ENCODE results near the gene SLC17A2. TPM values are rescaled to one million over a fixed set of nuclear protein-coding genes. Genes with fewer than 3 reads are reported as not detected.
"Not testable (repeated sequence)": the region's sequence is repeated elsewhere in the genome, so short reads cannot be mapped to it uniquely, and the experiment has no call there.

Gene SLC17A2
- total RNA-seq, 2 donors from 2014 or later = 0.25 to 0.50 TPM

DNA sequence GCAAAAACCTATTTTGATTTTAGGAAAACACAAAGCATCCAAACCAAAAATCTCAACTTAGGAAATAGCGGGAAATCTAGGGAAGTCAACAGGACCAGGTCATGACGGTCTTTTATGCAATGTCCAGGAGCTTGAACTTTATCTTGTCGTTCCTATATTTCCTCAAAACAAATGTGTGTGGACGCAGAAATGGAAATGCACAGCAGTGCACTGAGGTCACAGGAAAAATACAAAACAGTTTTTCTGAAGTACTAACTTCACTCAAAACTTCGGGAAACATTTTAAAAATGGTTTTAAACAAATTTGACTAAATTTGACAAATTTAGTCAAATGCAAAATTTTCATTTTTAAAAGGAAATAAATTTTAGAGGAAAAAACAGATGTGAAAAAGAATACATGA, 5.5 kb upstream of the SLC17A2 start:
- DNase-seq (ENCODE audit: low spot score in 2 of 2) (no peak), ATAC-seq (no peak)
- peaks cover 0 to 4% of the 10 kb centered on the region in 2 donors for H3K9me3 Mint-ChIP-seq
- H3K27ac Mint-ChIP-seq = no peak overlapping the region
- peaks cover 0 to 12% of the 10 kb centered on the region in 2 donors for H3K36me3 Mint-ChIP-seq

DNA sequence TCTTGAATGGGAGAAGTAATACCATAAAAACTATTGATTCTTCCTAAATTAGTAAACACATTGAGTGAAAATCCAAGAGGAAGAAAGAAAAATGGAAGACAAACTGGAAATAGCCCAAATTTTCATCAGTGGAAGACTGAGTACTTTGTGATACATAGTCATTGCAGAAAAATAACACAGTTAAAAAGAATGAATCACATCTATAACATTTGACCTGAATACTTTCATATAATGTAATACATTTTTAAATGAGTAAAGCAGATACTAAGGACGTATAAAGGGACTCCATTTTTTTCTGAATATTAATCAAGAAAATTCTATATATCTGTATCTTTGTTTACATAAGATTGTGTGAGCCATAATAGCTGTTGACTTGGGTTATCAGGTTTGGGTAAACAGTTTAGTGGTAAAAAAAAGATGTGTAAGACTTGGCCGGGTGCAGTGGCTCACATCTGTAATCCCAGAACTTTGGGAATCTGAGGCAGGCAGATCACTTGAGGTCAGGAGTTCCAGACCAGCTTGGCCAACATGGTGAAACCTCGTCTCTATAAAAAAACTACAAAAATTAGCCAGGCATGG, 4.3 kb upstream of the SLC17A2 start:
- Mint-ChIP-seq H3K36me3 (peaks cover 0 to 12% of the 10 kb centered on the region in 2 donors), H3K27ac (peak overlapping the region in 1 of 2 donors; percentile 1), H3K9me3 (peaks cover 0 to 4% of the 10 kb centered on the region in 2 donors)
- ATAC-seq = peak; percentile 52 to 67
- DNase-seq (ENCODE audit: low spot score in 2 of 2) = no peak

DNA sequence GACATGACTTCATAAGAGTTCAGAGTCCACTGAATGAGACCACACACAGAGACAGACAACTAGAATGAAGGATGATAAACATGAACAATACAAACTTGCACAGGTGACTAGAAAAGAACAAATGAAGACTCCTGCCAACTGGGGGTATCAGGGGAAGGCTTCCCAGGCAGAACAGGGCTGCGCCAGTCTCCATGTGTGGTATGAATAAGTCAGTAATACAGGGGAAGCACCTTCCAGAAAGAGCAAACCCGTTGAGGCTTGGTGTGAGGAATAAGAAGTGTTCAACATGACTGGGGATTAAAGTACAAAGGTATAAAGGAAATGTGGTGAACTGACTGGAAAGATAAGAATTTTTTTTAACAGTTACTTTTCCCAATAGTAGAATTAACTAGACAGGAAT, 3.7 kb upstream of the SLC17A2 start:
- DNase-seq (ENCODE audit: low spot score in 2 of 2) = no peak
- H3K36me3 Mint-ChIP-seq = peaks cover 0 to 12% of the 10 kb centered on the region in 2 donors
- H3K9me3 Mint-ChIP-seq = peaks cover 0 to 4% of the 10 kb centered on the region in 2 donors
- peak; percentile 95 to 99 for ATAC-seq
- H3K27ac Mint-ChIP-seq = peak overlapping the region in 1 of 2 donors; percentile 1

DNA sequence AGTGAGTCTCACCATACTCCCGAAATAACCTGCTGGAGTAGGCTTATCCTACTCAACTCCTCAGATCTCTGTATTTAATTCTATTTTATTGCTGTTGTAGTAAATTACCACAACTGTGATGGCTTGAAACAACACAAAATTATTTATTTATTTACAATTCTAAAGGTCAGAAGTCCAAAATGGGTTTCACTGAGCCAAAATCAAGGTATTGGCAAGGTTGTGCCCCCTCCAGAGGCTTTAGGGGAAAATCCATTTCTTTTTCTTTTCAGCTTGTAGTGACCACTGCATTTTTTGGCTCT, 869 bp upstream of the SLC17A2 start:
- Mint-ChIP-seq H3K9me3 (no peaks in the 10 kb centered on the region), H3K27ac (no peak overlapping the region), H3K36me3 (peaks cover 0 to 14% of the 10 kb centered on the region in 2 donors)
- ATAC-seq = no peak
- no peak for DNase-seq (ENCODE audit: low spot score in 2 of 2)

DNA sequence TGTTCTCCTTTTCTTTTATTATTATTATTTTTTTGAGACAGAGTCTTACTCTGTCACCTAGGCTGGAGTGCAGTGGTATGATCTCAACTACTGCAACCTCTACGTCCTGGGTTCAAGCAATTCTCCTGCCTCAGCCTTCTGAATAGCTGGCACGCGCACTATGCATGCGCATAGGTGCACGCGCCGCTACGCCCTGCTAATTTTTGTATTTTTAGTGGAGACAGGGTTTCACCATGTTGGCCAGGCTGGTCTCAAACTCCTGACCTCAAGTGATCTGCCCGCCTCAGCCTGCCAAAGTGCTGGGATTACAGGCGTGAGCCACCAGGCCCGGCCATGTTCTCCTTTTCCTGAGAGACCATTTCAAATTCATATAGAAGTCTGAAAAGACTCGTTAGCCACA, 706 bp downstream of the SLC17A2 start:
- not testable (repeated sequence) for H3K9me3 Mint-ChIP-seq; ATAC-seq; DNase-seq (ENCODE audit: low spot score in 2 of 2); H3K36me3 Mint-ChIP-seq; H3K27ac Mint-ChIP-seq

DNA sequence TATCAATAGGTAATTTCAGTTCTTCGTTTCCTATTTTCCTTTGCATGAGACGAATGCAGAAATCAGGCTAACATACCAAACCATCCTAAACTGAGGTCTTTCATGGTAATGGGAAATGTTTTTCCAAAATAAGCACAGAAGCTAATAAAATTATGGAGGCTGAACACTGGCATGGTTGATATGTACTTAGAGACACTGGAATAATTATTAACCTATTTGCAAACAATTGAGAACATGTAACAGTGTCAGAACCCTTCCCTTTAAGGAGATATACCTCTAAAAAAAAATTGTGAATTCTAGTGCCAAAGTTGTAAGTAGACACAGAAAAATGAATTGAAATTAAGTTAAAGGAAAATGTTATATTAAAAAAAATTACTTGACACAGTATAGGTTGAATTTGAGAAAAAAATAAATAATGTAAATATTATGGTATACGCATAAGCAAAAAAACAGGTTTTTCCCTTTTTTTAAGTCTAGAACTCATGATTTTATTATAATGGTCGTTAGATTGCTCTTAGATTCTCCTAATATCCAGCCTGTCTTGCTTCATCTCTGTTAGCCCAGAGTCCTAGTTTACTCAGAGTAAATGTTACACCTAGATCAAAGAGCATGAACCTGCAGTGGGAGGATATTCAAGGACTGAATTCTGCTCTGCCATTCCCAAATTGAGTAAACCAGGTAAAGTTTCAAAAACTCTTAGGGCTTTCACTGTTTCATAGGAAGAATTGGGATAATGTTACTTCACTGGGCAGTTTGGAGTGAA, 1.7 kb downstream of the SLC17A2 start:
- DNase-seq (ENCODE audit: low spot score in 2 of 2) = no peak
- ATAC-seq = no peak
- H3K9me3 Mint-ChIP-seq = no peaks in the 10 kb centered on the region
- H3K27ac Mint-ChIP-seq = no peak overlapping the region
- H3K36me3 Mint-ChIP-seq = peaks cover 0 to 5% of the 10 kb centered on the region in 2 donors

DNA sequence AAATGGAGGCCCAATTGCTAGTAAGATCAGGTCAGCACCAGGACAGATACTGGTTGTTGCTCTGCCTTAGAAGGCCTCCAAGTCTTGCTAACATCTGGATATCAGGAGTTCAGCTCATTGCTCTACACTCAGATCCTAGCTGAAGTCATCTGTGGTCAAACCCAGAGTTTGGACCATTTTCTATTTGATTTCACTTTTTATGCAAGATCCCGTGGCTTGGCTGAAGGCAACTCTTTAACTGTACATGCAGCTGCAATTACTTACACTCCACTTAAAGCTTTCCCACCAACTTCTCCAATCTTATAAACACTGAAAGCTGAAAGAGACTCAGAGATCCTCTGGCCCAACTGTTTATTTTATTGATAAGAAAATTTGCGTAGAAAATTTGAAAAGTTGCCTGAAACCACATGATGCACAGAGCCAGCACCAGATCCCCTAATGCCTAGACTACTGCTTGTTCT, 2.7 kb downstream of the SLC17A2 start:
- no peaks in the 10 kb centered on the region for H3K9me3 Mint-ChIP-seq
- no peak overlapping the region for H3K27ac Mint-ChIP-seq
- H3K36me3 Mint-ChIP-seq = peaks cover 0 to 5% of the 10 kb centered on the region in 2 donors
- ATAC-seq (peak in 1 of 2 donors; percentile 43), DNase-seq (ENCODE audit: low spot score in 2 of 2) (no peak)

DNA sequence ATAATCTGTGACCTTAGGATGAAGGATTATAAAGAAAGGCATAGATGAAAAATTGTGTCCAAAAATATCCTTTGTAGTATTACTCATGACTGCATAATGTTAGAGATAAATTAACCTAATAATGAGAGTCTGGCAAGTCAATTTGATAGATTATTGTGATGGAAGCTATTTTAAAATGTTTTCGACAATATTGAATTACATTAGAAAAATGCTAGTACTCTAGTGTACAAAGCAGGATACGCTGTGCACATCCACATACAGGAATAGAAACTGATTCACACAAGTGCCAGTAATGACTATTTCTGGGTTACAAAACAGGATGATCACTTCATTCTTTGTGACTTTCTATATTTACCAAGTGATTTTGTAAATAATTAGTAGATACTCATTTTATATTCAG, 3.3 kb downstream of the SLC17A2 start:
- Mint-ChIP-seq H3K9me3 (peaks cover 0 to 3% of the 10 kb centered on the region in 2 donors), H3K36me3 (peaks cover 0 to 10% of the 10 kb centered on the region in 2 donors), H3K27ac (no peak overlapping the region)
- ATAC-seq = peak in 1 of 2 donors; percentile 80
- no peak for DNase-seq (ENCODE audit: low spot score in 2 of 2)

DNA sequence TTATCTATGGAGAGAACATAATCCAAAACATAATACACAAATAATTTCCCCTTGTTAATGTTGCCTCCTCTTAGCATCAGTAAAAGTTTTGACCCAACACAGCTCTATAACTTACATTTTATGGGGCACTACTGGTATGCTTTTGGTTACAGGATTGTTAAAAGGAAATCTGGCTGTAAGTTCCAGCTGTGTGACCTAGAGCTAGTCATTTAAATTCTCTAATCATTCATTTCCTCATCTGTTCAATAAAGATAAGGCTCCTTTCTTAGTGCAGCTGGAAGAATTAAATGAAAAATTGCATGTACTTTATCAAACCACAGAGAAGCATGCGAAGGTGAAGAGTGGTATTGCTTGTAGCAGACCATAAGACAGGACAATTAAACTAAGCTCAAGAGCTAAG, 4.6 kb downstream of the SLC17A2 start:
- Mint-ChIP-seq H3K27ac (no peak overlapping the region), H3K36me3 (peaks cover 0 to 16% of the 10 kb centered on the region in 2 donors), H3K9me3 (peaks cover 0 to 7% of the 10 kb centered on the region in 2 donors)
- ATAC-seq = no peak
- DNase-seq (ENCODE audit: low spot score in 2 of 2) = no peak

DNA sequence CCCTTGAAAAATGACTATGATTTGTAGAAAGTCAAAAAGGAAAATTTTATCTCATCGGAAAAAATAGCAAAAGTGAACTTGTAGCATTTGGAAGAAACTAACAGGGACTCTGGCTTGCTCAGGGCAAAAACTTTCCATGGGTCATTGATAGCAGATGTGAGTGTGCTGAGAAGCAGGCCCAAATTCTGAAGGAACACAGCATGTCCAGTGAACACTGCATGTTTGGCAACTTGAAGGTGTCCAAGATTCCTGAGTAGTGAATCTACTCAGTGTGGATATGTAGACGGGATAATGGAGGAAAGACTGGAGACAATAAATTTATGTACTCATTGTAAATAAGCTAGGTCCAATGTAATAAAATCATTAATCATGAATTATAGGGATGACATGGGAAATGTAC, 8.2 kb downstream of the SLC17A2 start:
- Mint-ChIP-seq H3K9me3 (peaks cover 7 to 18% of the 10 kb centered on the region in 2 donors), H3K27ac (no peak overlapping the region), H3K36me3 (peaks cover 0 to 34% of the 10 kb centered on the region in 2 donors)
- ATAC-seq (no peak), DNase-seq (ENCODE audit: low spot score in 2 of 2) (no peak)

DNA sequence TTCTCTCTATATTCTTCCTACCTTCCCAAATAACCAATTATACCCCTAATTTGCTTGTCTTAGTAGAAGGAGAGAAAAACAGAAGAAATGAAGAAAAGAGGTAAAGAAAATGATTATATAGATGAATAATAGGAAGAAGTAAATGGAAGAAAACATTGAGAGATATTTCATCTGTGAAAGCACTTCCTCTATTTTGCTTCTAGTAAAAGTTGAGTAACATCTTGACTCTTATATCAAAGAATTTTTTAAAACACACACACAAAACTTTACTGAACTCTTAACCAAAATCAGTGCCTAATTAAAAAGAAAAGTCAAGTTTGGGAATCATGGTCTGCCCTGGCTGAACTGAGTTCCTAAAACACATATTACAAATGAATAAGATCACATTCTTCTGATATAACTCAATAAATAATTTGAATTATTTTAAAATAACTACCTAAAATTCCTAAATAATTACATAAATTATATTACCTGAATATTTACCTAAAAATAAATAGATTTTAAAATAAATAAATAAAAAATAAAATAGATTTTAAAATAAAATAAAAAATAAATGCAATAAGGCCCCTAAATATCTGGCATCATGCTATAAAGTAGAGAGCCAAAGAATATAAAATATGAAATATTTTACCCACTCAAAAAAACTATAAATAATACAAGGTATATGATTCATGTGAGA, 8.8 kb downstream of the SLC17A2 start:
- ATAC-seq (no peak), DNase-seq (ENCODE audit: low spot score in 2 of 2) (no peak)
- Mint-ChIP-seq H3K9me3 (peaks cover 7 to 18% of the 10 kb centered on the region in 2 donors), H3K27ac (no peak overlapping the region), H3K36me3 (peaks cover 0 to 35% of the 10 kb centered on the region in 2 donors)

DNA sequence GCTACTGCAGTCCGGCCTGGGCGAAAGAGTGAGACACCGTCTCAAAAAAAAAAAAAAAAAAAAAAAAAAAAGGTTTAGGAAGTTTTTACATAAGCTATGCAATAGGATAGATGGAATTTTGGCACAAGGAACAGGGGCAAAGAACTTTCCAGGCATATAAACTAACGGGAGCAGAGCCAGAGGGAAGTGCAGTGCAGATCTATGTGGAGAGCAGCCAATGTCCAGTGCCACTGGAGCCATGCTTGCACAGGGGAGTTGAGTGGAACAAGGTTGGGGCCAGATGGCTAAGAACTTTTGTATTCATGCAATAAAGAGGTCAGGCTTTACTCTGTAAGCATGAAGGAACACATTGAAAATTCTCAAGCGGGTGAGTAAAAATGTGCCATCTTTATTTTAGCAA, 10.8 kb downstream of the SLC17A2 start:
- Mint-ChIP-seq H3K36me3 (peaks cover 0 to 49% of the 10 kb centered on the region in 2 donors), H3K27ac (no peak overlapping the region), H3K9me3 (peaks cover 7 to 23% of the 10 kb centered on the region in 2 donors)
- ATAC-seq = no peak
- DNase-seq (ENCODE audit: low spot score in 2 of 2) = no peak

DNA sequence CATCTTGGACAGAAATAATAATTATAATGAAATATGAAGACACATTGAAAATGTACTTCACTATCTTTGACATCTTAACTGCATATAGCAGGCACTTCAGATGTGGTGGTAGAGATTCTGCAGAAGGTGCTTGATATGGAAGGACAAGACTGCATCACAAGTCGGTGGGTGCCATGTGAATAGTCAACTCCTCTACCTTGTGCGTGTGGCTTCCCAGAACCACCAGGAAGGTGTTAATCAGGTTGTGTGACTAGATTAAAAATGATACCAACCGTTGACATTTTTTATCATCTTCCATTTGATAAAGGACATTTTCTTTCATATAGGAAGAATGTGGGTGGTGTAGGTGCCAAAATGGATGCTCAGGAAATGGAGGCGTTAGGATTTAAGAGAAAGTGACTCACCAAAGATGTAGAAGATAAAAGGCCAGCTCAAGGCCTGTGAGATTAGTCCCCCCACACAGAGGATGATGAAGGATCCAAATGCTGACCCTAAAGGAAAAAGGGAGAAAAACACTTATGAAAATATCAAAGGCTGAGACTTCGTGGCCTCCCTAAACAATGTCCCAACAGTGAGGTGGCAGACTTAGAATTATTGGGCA, 12.3 kb downstream of the SLC17A2 start:
- H3K9me3 Mint-ChIP-seq = peaks cover 10 to 28% of the 10 kb centered on the region in 2 donors
- peaks cover 4 to 64% of the 10 kb centered on the region in 2 donors for H3K36me3 Mint-ChIP-seq
- peak; percentile 76 to 84 for ATAC-seq
- DNase-seq (ENCODE audit: low spot score in 2 of 2) = no peak
- H3K27ac Mint-ChIP-seq = peak overlapping the region; percentile 5 to 46

DNA sequence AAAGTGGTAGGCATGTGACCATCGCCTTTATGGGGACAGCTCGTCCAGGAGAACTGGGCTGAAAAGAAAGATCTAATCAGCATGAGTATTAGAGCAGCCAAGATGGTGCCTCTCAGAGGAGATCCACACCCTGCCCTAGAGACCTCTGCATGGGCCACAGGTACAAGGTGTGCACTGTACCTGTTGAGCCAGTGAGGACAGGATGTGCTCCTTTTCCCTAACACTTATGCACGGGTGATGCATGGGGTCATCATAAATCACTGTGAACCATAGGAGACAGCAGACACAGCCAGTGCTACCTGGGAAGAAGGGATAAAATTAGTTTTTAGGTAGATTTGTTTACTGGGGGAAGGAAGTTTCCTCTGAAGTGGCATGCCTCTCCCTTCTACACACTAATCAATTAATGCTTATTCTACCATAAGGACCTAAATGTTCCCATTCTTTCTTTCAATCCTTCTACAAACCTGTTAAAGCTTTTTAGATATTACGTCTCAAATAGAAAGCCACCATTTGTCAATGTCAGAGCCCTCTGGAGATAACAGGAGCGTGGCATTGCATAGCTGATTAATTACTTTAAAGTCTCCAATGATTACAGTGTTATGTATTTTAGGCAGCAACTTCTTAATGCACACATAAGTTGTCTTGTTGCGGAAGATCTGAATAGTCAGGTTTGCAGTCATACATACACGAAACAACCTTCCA, 13.6 kb downstream of the SLC17A2 start:
- Mint-ChIP-seq H3K9me3 (peaks cover 10 to 31% of the 10 kb centered on the region in 2 donors), H3K27ac (peak overlapping the region in 1 of 2 donors; percentile 20), H3K36me3 (peaks cover 4 to 71% of the 10 kb centered on the region in 2 donors)
- DNase-seq (ENCODE audit: low spot score in 2 of 2) (no peak), ATAC-seq (no peak)

DNA sequence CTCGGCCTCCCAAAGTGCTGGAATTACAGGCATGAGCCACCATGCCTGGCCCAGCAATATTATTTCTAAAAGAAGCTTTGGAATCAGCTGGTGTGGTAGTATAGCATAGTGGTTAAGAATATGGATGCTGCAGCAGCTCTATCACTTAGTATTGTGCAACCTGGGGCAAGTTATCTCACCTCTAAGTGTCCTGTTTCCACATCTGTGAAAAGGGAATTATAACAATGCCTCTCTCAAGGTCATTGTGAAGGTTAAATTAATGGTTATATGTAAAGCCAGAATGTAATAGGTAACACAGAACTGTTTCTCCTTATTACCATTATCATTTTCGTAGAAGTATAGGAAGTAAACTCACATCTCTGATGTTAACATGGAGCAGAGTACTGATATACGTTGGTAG, 14.2 kb downstream of the SLC17A2 start:
- H3K36me3 Mint-ChIP-seq = peaks cover 4 to 75% of the 10 kb centered on the region in 2 donors

DNA sequence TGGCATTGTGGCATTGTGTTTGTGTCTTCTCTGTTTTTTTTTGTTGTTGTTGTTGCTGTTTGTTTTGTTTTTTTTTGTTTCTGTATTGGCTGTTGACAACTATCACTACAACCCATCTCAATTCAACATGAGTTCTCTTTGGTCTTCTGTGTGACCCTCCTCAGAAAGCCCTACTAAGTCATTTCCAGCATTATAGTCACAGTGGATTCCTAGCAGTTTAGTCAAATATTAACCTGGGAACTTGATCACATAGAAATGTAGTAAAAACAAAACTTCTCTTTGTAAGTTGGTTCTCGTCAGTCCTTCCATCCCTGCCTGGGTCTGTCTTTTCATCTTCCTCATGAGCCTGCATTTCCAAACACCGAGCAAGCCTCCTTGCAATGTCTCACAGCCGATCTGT, 16.8 kb downstream of the SLC17A2 start:
- DNase-seq (ENCODE audit: low spot score in 2 of 2) (peak in 1 of 2 donors; percentile 33), ATAC-seq (peak; percentile 59 to 83)
- Mint-ChIP-seq H3K9me3 (peaks cover 10 to 31% of the 10 kb centered on the region in 2 donors), H3K27ac (peak overlapping the region; percentile 77 to 81), H3K36me3 (peaks cover 4 to 78% of the 10 kb centered on the region in 2 donors)

More for the DNA sequence above, 14.2 kb downstream of the SLC17A2 start:
- ATAC-seq = no peak
- DNase-seq (ENCODE audit: low spot score in 2 of 2) = no peak
- peak overlapping the region in 1 of 2 donors; percentile 20 for H3K27ac Mint-ChIP-seq
- peaks cover 10 to 35% of the 10 kb centered on the region in 2 donors for H3K9me3 Mint-ChIP-seq

Data from activated naive CD4-positive, alpha-beta T cell treated with anti-CD3 and anti-CD28 coated beads, Interleukin-2, amount 50 U/mL, for 72 hours (primary cell).